NCI-H2029 treated with DMSO at 0.1 percent for 48 hours (cell line): ENCODE data around the gene JARID2.

Source experiments
- DNase-seq: peaks from one replicate; lab custom pipeline; 2025; lab: John Stamatoyannopoulos, UW

JARID2 gene

DNA sequence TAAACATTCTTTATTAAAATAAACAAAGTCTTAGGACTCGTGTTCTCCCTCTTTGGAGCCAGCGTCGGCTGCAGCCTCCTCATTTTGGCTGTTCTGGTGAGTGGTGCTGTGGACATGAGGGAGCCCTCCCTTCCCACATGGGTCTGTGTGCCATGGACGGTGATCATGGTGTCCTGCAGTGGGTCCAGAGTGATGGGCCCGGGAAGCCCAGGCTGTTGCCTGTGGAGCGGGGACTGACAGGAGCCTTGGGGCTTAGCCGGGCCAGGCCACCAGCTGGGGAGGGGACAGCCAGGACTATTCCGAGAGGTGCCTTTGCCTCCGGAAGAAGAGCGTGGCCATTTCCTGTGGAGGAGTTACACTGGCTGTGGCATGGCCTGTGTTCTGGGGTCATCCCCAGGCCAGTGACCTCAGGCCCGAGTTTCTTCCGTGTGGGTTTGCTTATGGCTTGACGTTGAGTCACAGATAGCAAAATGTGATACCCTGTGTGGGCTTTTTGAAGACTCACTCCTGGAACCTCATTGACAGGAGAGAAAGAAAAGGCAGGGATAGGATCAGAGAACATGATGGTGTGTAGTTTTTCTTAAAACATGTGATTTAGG is 263.6 kb downstream of the JARID2 start:
- no peak for DNase-seq

DNA sequence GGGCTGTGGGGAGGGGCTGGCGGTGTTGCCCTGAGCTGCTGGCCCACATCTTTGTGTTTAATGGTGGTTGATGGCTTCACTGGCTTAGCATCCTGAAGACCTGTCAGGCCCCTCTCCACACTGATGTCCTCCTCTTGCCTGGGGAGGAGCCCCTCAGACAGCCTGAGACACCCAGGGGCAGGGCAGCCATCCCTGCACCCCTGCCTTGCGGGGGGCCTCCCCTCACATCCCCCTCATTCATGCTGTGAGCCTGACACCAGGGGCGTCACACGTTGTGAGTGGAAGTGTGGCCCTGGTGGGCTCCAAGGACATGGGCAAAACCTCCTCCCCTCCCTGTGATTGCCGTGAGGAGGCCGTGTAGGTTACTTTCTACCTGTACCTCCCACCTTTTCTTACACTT is 264.3 kb downstream of the JARID2 start:
- DNase-seq: no peak

GRCh38 chr6:15510536-15511247 is 264.8 kb downstream of the JARID2 start:
- DNase-seq: no peak

- no peak for DNase-seq
Observed at GRCh38 chr6:15511248-15512125, 265.6 kb downstream of the JARID2 start.

DNA sequence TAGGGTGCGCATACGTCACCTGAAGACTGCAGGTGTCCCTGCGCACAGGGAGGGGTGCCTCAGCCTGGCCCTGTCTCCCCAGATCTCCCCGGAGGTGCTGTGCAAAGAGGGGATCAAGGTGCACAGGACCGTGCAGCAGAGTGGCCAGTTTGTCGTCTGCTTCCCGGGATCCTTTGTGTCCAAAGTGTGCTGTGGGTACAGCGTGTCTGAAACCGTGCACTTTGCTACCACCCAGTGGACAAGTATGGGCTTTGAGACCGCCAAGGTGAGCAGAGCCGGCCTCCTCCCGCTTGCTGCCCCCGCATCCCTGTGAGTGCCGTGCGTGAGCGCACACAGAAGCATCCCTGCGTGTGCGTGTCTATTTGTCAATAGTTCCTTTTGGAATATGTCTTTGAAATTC is 266.3 kb downstream of the JARID2 start:
- DNase-seq: no peak

DNA sequence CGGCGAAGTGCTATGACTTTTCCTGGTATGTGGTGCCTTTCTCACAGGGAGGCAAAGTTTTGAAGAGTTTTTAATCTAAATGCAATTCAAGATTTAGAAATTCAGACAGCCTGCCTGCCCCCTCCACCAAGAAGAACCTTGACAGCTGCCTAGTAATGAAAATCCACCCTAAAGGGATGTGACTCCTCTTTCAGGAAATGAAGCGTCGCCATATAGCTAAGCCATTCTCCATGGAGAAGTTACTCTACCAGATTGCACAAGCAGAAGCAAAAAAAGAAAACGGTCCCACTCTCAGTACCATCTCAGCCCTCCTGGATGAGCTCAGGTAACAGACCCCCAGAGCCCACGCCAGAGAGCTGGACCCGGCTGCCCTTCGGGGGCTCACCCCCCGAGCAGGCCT is 266.9 kb downstream of the JARID2 start:
- no peak for DNase-seq

- no peak for DNase-seq
Observed at GRCh38 chr6:15513131-15513771, 267.4 kb downstream of the JARID2 start.

DNA sequence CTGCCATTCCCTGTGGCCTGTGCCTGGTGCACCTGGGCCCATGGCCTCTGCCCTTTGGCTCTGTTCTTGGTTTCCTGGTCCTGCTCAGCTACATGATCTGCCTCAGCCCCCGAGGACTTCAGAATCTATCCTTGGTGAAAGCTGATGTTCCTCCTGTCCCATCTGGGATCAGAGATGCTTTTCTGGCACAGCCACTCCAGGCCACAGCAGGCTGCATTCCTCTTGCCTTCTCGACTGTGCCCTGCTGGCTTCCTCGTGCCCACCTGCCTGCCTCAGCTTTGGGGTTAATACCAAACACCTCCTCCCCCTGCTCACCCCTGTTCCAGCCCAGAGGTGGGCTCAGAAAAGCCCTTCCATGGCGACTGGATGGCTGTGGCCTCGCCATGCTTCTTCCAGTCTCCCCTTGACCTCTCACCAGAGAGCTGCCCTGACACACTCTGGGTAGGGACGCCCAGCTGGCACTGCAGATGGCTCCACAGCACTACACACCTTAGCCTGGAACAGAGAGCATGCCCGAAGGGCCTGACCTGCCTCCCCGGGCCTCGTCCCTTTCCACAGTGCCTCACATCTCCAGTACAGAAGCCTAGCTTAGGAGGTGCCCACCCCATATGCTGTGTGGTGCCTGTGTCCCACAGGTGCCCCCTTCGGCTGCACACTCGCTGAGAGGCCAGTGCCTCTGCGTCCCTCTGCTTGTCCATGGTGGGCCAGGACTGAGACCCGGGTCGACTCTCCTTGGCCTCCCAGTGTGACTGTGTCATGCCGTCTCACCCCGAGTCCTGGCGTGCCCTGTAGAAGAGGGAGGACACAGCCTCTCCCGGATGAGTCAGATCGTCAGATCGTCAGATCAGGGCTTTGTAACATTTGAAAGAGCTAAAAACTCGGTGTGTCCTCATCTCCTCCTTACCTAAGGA is 268.2 kb downstream of the JARID2 start:
- DNase-seq: no peak

DNA sequence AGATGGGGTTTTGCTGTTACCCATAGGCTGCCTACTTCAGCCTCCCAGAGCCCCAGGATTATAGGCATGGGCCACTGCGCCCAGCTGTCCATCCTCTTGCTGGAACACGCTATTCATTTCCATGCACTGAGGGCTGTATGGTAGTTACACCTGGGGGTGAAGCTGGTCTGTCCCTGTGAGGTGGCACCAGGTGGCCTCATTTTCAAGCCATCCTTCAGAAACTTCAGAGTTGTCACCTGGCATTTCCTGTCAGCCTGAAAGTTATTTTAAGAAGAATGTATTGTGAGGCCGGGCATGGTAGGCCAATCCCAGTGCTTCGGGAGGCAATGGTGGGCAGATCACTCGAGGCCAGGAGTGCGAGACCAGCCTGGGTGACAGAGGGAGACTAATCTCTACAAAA is 269.4 kb downstream of the JARID2 start:
- DNase-seq: no peak

DNA sequence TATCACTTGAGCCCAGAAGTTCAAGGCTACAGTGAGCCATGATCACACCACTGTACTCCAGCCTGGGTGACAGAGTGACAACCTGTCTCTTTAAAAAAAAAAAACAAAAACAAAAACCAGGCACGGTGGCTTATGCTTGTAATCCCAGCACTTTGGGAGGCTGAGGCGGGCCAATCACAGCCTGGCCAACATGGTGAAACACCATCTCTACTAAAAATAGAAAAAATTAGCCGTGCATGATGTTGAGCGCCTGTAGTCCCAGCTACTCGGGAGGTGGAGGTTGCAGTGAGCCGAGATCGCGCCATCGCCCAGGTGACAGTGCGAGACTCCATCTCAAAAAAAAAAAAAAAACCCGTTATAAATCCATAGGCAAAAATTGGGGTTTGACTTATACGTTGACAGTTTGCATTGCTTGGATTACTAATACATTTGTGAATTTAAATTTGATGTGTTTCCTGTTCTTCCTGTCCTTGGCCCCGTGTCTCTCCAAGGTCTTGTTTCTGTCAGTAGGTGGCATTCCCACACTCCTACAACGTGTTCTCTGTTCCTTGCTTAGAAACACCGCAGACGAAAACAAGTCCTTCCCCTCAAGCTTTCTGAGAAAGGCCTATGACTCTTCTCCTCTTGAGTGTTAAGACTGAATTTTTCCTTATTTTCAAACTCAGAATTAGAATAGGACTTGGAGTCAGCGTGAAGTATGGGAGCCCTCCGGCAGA is 269.9 kb downstream of the JARID2 start:
- no peak for DNase-seq

- DNase-seq: no peak
Observed at GRCh38 chr6:15516378-15516777, 270.5 kb downstream of the JARID2 start.

DNA sequence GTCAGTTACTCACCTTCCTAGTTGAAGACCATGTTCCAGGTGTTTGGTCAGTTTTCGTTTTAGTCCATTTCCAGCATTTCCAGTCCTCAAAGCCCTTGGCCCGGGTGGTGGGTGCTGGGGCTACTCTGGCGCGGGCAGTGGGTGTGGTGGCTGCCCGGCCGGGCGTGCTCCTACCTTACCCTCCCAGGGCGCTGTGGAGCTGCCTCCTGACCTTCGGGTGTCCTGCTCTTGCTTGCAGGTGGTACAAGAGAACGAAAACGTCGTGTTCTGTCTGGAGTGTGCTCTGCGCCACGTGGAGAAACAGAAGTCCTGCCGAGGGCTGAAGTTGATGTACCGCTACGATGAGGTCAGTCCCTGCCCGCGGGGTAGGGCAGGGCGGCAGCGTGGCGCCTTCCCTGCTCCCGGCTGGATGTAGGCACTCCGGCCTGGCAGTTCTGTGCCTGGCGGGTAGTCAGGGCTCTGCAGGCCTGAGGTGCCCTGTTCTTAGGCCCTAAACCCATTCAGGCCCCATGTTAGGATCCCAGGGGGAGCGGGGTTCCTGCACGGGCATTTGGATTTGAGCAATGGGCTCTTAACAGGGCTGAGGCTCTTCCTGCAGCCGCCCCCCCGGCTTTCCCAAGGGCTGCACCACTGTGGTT is 271.2 kb downstream of the JARID2 start:
- no peak for DNase-seq

GRCh38 chr6:15517600-15517999 is 271.7 kb downstream of the JARID2 start:
- no peak for DNase-seq

DNA sequence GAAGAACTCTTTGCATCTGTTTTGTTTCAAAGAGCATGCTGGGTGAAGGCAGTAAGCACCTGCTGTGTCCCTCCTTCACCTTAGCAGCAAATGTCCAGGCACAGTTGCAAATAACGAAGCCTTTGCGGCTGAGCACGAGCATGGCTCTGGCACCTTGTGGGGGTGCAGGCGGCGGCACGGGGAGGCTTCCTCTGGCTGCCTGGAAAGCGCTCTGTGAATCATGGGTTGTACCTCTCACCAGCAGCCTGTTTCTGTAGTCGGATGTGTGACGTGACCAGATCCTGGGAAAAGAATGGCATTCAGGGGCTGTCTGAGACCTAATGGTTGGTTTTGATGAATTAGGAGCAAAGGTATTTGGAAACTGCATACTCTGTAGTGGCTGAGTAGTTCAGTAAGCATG is 272.2 kb downstream of the JARID2 start:
- DNase-seq: no peak

- no peak for DNase-seq
Observed at GRCh38 chr6:15518878-15519277, 273.0 kb downstream of the JARID2 start.

- no peak for DNase-seq
Observed at GRCh38 chr6:15519681-15520080, 273.8 kb downstream of the JARID2 start.

GRCh38 chr6:15520626-15521203 is 274.8 kb downstream of the JARID2 start:
- DNase-seq: no peak

- no peak for DNase-seq
Observed at GRCh38 chr6:15521582-15521981, 275.7 kb downstream of the JARID2 start.

- no peak for DNase-seq
Observed at GRCh38 chr6:15522026-15522425, 276.2 kb downstream of the JARID2 start.

DNA sequence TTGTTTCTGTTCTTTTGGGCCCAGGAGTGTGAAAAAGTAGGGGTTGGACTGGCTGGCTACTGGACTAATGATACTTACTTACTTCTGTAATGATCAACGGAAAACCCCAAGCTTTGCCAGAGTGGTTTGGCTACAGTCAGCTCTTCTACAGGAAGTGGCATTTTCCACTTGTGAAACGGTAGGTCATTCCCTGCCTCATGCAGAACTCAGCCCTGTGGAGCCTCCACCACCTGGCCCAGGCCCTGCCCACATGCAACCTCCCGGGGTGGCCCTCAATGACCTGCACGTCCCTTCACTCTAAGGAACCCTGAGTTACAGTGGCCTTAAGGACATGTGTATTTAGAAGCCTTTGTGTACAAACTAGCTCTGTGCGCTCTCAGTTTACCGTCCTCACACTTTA is 276.6 kb downstream of the JARID2 start:
- DNase-seq: no peak
